SK-N-MC (cell line): ENCODE measurements around the gene TTL.

Source experiments
- EZH2 ChIP-seq: fragments of 200-600 bp; sonication (generic); IDR thresholded peaks from one replicate; pipeline ENCODE4 v1.6.1; 2017; ENCODE audit warnings: antibody characterized with exemption
- FOXP2 ChIP-seq: optimal IDR thresholded peaks from 2 replicates; pipeline ENCODE3; 2011; ENCODE audit warnings: mild to moderate bottlenecking, moderate library complexity; ENCODE audit not compliant: insufficient read depth; ENCODE audit errors: extremely low read length, control extremely low read depth
- POLR2AphosphoS5 ChIP-seq: IDR thresholded peaks from 2 replicates; pipeline ENCODE4 v1.6.1; 2012; ENCODE audit warnings: mild to moderate bottlenecking, low read depth, low read length, borderline replicate concordance

GRCh38 chr2:112518807-112519206, 36.9 kb downstream of the TTL start:
- TF ChIP-seq POLR2AphosphoS5 (no peak), EZH2 (no peak), FOXP2 (no peak)
